ENCODE results near the gene PFN3. TPM values are rescaled to one million over a fixed set of nuclear protein-coding genes. Genes with fewer than 3 reads are reported as not detected.

PFN3 gene
- total and polyA plus RNA-seq, 2 of the 13 experiments (the other 11 are each of a cell fraction or from before 2014, with no cell fraction given): not detected

GRCh38 chr5:177409043-177409801 lies 8.8 kb upstream of the PFN3 start, which contains the start of gene F12 (continued):
- TF ChIP-seq, protein P1, sequence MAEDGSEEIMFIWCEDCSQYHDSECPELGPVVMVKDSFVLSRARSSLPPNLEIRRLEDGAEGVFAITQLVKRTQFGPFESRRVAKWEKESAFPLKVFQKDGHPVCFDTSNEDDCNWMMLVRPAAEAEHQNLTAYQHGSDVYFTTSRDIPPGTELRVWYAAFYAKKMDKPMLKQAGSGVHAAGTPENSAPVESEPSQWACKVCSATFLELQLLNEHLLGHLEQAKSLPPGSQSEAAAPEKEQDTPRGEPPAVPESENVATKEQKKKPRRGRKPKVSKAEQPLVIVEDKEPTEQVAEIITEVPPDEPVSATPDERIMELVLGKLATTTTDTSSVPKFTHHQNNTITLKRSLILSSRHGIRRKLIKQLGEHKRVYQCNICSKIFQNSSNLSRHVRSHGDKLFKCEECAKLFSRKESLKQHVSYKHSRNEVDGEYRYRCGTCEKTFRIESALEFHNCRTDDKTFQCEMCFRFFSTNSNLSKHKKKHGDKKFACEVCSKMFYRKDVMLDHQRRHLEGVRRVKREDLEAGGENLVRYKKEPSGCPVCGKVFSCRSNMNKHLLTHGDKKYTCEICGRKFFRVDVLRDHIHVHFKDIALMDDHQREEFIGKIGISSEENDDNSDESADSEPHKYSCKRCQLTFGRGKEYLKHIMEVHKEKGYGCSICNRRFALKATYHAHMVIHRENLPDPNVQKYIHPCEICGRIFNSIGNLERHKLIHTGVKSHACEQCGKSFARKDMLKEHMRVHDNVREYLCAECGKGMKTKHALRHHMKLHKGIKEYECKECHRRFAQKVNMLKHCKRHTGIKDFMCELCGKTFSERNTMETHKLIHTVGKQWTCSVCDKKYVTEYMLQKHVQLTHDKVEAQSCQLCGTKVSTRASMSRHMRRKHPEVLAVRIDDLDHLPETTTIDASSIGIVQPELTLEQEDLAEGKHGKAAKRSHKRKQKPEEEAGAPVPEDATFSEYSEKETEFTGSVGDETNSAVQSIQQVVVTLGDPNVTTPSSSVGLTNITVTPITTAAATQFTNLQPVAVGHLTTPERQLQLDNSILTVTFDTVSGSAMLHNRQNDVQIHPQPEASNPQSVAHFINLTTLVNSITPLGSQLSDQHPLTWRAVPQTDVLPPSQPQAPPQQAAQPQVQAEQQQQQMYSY (CRISPR knock-in tag; IDR thresholded peaks at IDR 0.05): no peak
- TF ChIP-seq ZNF605 (CRISPR knock-in tag; IDR thresholded peaks at IDR 0.05) (peak; percentile 44; the same call in 1 of the 2 replicates), NR2F6 (IDR thresholded peaks at IDR 0.05) (peak; percentile 45; the same call in 1 of the 2 replicates), NR2F6 (CRISPR knock-in tag; IDR thresholded peaks at IDR 0.05) (peak; percentile 30; the same call in 1 of the 2 replicates), ZNF354B (CRISPR knock-in tag; IDR thresholded peaks at IDR 0.05) (no peak), GRHL1 (CRISPR knock-in tag; conservative IDR thresholded peaks at IDR 0.05) (no peak), TAF1 (CRISPR knock-in tag; IDR thresholded peaks at IDR 0.05) (no peak), ZNF331 (CRISPR knock-in tag; IDR thresholded peaks at IDR 0.05) (no peak), GZF1 (CRISPR knock-in tag; IDR thresholded peaks at IDR 0.05) (no peak), BRF2 (CRISPR knock-in tag; IDR thresholded peaks at IDR 0.05) (no peak), PCBP2 (optimal IDR thresholded peaks at IDR 0.05; ENCODE audit: low read depth, low read length, poor library complexity, severe bottlenecking) (no peak), SAP130 (CRISPR knock-in tag; IDR thresholded peaks at IDR 0.05; ENCODE audit: low read depth) (no peak), ZNF460 (CRISPR knock-in tag; IDR thresholded peaks at IDR 0.05; ENCODE audit: borderline replicate concordance) (no peak), TEAD2 (CRISPR knock-in tag; IDR thresholded peaks at IDR 0.05) (no peak), ZNF101 (CRISPR knock-in tag; IDR thresholded peaks at IDR 0.05; ENCODE audit: borderline replicate concordance, low read depth) (no peak)
- TF ChIP-seq, protein P2, sequence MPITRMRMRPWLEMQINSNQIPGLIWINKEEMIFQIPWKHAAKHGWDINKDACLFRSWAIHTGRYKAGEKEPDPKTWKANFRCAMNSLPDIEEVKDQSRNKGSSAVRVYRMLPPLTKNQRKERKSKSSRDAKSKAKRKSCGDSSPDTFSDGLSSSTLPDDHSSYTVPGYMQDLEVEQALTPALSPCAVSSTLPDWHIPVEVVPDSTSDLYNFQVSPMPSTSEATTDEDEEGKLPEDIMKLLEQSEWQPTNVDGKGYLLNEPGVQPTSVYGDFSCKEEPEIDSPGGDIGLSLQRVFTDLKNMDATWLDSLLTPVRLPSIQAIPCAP (CRISPR knock-in tag; IDR thresholded peaks at IDR 0.05; ENCODE audit: low read depth): no peak
- TF ChIP-seq, protein P3, sequence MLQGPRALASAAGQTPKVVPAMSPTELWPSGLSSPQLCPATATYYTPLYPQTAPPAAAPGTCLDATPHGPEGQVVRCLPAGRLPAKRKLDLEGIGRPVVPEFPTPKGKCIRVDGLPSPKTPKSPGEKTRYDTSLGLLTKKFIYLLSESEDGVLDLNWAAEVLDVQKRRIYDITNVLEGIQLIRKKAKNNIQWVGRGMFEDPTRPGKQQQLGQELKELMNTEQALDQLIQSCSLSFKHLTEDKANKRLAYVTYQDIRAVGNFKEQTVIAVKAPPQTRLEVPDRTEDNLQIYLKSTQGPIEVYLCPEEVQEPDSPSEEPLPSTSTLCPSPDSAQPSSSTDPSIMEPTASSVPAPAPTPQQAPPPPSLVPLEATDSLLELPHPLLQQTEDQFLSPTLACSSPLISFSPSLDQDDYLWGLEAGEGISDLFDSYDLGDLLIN (CRISPR knock-in tag; IDR thresholded peaks at IDR 0.05; ENCODE audit: borderline replicate concordance): no peak
- TF ChIP-seq, protein P4, sequence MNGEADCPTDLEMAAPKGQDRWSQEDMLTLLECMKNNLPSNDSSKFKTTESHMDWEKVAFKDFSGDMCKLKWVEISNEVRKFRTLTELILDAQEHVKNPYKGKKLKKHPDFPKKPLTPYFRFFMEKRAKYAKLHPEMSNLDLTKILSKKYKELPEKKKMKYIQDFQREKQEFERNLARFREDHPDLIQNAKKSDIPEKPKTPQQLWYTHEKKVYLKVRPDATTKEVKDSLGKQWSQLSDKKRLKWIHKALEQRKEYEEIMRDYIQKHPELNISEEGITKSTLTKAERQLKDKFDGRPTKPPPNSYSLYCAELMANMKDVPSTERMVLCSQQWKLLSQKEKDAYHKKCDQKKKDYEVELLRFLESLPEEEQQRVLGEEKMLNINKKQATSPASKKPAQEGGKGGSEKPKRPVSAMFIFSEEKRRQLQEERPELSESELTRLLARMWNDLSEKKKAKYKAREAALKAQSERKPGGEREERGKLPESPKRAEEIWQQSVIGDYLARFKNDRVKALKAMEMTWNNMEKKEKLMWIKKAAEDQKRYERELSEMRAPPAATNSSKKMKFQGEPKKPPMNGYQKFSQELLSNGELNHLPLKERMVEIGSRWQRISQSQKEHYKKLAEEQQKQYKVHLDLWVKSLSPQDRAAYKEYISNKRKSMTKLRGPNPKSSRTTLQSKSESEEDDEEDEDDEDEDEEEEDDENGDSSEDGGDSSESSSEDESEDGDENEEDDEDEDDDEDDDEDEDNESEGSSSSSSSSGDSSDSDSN (CRISPR knock-in tag; IDR thresholded peaks at IDR 0.05): peak; percentile 42; the same call in 1 of the 2 replicates

Measured in HepG2 (cell line).